GM21390 (cell line): ENCODE results near the gene RSF1.

Source experiments
- ATAC-seq: cut with Tn5 transposase; IDR thresholded peaks from one replicate; pipeline ENCODE4 v1.9.1; 2021; ENCODE audit not compliant: unreplicated experiment

RSF1 gene

DNA sequence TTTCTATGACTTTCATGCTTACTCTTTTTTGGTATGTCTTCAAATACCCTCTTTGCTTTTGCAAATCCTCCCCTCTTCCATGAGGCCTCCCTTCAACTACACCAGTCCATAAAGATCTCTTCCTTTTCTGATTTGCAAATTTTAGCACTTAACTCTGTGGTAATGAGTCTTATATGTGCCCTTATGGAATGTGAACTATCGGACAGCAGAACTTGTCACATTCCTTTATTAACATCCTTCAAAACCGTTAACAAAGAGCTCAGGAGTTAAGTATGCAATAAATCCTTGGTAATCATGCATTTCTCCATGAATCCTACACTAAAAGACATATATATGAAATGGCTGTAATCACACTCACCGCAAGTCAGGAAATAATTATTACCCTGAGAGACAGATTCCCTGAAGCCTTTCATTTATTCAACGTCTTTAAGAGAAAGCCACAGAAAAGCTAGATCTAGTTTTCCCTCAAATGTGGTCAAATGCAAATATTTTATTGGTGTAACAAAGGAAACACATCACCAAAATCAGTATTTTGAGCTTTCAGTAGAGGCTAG, 190.3 kb downstream of the RSF1 start:
- peak; percentile 5 for ATAC-seq

- ATAC-seq: no peak
These were observed 200.8 kb downstream of the RSF1 start for GRCh38 chr11:77619576-77620198.

DNA sequence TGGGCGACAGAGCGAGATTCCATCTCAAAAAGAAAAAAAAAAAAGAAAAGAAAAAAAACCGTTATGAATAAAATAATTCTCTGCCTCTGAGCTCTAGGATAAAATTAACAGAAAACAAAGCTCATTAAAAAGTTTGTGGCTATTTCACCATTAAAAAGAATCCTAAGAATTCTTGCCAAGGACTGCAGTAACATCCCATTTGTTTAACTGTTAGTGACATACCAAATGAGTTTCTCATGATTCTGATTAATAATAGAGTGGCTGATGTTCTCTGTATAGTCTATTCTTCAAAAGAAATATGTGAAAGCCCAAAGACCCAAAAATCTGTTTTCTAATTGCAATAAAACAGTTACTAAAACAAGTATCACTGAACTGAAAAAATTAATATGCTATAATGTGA, 202.6 kb downstream of the RSF1 start:
- ATAC-seq: no peak

DNA sequence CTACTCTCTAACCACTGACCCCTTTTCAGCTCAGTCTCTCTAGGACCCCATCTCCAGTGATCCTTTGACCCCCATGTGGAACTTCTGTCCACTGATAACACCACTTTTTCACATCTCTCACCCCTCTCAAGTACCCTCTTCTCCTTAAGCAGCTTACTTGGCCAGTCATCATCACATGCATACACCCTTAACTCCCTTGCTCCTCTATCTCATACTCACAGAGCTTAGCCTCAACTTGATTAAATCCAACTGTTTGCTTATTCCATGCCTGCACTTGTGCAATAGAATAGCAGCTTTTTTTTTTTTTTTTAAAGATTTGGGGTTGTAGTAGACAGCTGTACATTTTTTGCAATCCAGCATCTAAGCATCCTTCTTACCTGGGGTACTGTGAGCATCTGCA, 208.6 kb downstream of the RSF1 start:
- ATAC-seq: no peak
